HFFc6 (cell line): Measurements from ENCODE around the gene NIT1. TPM values are rescaled to one million over a fixed set of nuclear protein-coding genes. Genes with fewer than 3 reads are reported as not detected.

Source experiments
- DNase-seq: peaks from one replicate; pipeline ENCODE4 v3.0.0-alpha.2; 2018
- H3K27ac Mint-ChIP-seq: 2 replicates; pipeline ENCODE4 v1.8.0; 2020; ENCODE audit warnings: mild to moderate bottlenecking, mixed read lengths
- H3K27me3 Mint-ChIP-seq: 2 replicates; pipeline ENCODE4 v1.8.0; 2021; ENCODE audit warnings: mild to moderate bottlenecking, moderate library complexity, mixed read lengths; ENCODE audit not compliant: insufficient read depth
- H3K36me3 Mint-ChIP-seq: 2 replicates; pipeline ENCODE4 v1.8.0; 2021; ENCODE audit warnings: low read depth, mixed read lengths
- H3K4me1 Mint-ChIP-seq: 2 replicates; pipeline ENCODE4 v1.8.0; 2020; ENCODE audit warnings: low read depth, mixed read lengths
- H3K4me3 Mint-ChIP-seq: 2 replicates; pipeline ENCODE4 v1.8.0; 2020; ENCODE audit warnings: mild to moderate bottlenecking, moderate library complexity, mixed read lengths
- H3K9me3 Mint-ChIP-seq: 2 replicates; pipeline ENCODE4 v1.8.0; 2020; ENCODE audit warnings: mild to moderate bottlenecking, mixed read lengths
- CTCF ChIP-seq: fragments of 200-600 bp; sonication (generic); IDR thresholded peaks from 2 replicates; pipeline ENCODE4 v1.5.0; 2021; ENCODE audit warnings: antibody characterized with exemption, mild to moderate bottlenecking
- total RNA-seq, 6 experiments: library from RNA; stranded (reverse); fragmentation: NEBNext Ultra II Directional; extraction: Animal tissue kit (Norgen Biotek cat#: 25700); gene quantifications; 2 replicates in 1 of 6; 3 replicates in 5 of 6; pipeline ENCODE4 v1.2.3, GENCODE V29; 2021

Gene NIT1
- total RNA-seq, 6 experiments from 2014 or later, result 26.2 to 35.1 (median 32.5) TPM

DNA sequence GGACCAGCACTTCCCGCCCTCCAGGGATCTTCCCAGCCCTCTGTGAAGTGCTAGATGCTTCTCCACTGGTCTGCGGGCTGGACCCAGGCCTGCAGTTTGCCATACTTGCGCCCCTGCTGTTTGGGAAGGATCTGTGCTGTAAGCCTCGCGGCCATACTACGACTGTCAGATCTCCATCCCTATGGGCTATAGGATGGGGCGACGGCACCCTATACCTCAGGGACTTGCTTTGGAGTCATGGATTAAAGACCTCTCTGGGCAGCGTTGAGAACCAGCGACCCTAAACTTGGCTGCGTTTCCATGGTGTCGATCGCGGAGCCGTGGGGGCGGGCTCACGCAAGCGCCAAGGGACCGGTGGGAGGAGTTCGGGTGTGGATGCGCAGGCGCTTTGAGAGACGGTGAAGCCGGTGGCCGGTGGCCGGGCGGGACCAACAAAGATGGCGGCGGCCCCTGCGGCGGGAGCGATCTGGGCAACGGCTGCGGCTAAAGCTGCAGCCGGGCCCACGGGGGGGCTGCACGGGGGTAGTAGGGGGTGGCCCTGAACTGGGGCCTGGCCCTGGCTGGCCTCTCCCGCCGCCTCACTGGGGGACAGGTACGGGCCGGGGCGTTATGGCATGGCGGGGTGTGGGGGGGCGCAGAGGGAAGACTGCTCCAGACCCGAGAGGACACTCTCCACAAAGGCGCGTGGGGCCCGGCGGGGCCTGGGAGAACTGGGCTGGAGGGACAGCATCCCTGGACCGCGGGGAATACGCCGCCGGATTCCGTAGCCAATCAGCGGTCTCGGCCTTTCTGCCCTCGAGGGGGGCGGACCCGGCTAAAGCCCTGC lies 41.4 kb downstream of the NIT1 start, which contains the start of gene USP21:
TSS of gene USP21 (plus strand) at position 414 of the 826 bp plus-strand sequence. CDS start 1,141 bp downstream, outside the sequence.
- H3K9me3 Mint-ChIP-seq, result no peaks in the 10 kb centered on the region
- H3K27me3 Mint-ChIP-seq, result no peaks in the 10 kb centered on the region
- H3K36me3 Mint-ChIP-seq, result peaks cover 27% of the 10 kb centered on the region; the same call in 1 of the 2 replicates
- peak; percentile 82 for DNase-seq
- peak within 1 kb of the TSS; percentile 88 for H3K4me3 Mint-ChIP-seq
- peak; percentile 41 for TF ChIP-seq CTCF
- peaks cover 34% of the 10 kb centered on the region for H3K4me1 Mint-ChIP-seq
- peak within 1 kb of the TSS; percentile 86 for H3K27ac Mint-ChIP-seq

DNA sequence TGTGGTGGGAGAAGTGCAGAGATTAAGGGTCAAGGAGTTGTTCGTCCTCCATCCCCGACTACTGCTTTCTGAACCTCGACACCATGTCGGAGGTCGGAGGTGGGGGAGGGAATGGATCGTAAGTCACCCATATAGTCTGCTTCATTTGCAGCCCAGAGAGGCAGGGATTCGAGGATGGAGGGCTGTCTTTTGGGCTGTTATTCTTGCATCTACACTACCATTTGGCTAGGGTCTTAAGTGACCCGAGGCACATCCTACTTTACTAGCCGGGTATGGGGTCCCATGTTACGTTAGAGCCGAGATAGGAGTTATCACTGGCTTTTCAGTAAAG lies 42.0 kb downstream of the NIT1 start:
- Mint-ChIP-seq H3K4me1 (peaks cover 33% of the 10 kb centered on the region), H3K4me3 (peak overlapping the region; percentile 88), H3K9me3 (no peaks in the 10 kb centered on the region), H3K36me3 (peaks cover 27% of the 10 kb centered on the region; the same call in 1 of the 2 replicates), H3K27me3 (no peaks in the 10 kb centered on the region), H3K27ac (peak overlapping the region; percentile 86)
- DNase-seq, result no peak
- no peak for TF ChIP-seq CTCF

- DNase-seq, result no peak
- Mint-ChIP-seq H3K36me3 (peaks cover 21% of the 10 kb centered on the region; the same call in 1 of the 2 replicates), H3K4me3 (peak overlapping the region; percentile 88), H3K4me1 (peaks cover 33% of the 10 kb centered on the region), H3K27me3 (no peaks in the 10 kb centered on the region; the same call in 1 of the 2 replicates), H3K27ac (no peak overlapping the region), H3K9me3 (no peaks in the 10 kb centered on the region)
- no peak for TF ChIP-seq CTCF
These were observed 42.8 kb downstream of the NIT1 start for GRCh38 chr1:161160671-161161145.

DNA sequence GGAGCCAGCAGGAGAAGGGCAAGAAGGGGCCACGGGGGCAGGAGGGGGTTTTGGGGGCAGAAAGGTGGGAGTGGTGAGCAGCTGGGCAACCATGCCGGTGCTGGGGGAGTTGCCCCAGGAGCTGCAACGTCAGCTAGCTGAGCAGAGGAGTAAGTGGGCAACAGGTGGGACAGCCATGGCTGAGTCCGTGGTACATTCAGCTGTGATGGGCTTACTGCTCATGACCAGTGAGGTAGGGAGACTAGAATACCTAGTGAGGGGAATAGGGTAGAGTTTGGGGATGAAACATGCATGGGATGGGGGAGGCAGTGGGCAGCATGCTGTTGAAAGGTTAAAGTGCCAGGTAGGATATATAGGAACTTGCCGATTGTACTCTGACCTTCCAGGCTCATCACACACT lies 43.7 kb downstream of the NIT1 start:
- Mint-ChIP-seq H3K27ac (no peak overlapping the region; the same call in 1 of the 2 replicates), H3K9me3 (no peaks in the 10 kb centered on the region), H3K4me3 (no peak overlapping the region), H3K27me3 (no peaks in the 10 kb centered on the region; the same call in none of the 2 replicates), H3K36me3 (peaks cover 21% of the 10 kb centered on the region; the same call in 1 of the 2 replicates), H3K4me1 (peaks cover 34% of the 10 kb centered on the region)
- no peak for DNase-seq
- TF ChIP-seq CTCF, result no peak

- H3K4me3 Mint-ChIP-seq, result no peak overlapping the region
- H3K9me3 Mint-ChIP-seq, result no peaks in the 10 kb centered on the region
- peaks cover 36% of the 10 kb centered on the region for H3K4me1 Mint-ChIP-seq
These were observed 44.1 kb downstream of the NIT1 start for GRCh38 chr1:161162052-161162451.

More at GRCh38 chr1:161162052-161162451, 44.1 kb downstream of the NIT1 start:
- Mint-ChIP-seq H3K27ac (no peak overlapping the region; the same call in 1 of the 2 replicates), H3K27me3 (no peaks in the 10 kb centered on the region; the same call in none of the 2 replicates), H3K36me3 (peaks cover 18% of the 10 kb centered on the region; the same call in 1 of the 2 replicates)
- TF ChIP-seq CTCF, result no peak
- DNase-seq, result no peak
